ENCODE results near the gene TMEM247. TPM values are rescaled to one million over a fixed set of nuclear protein-coding genes. Genes with fewer than 3 reads are reported as not detected.

TMEM247 gene
- total RNA-seq, 1 experiment from 2014 or later, result not detected

DNA sequence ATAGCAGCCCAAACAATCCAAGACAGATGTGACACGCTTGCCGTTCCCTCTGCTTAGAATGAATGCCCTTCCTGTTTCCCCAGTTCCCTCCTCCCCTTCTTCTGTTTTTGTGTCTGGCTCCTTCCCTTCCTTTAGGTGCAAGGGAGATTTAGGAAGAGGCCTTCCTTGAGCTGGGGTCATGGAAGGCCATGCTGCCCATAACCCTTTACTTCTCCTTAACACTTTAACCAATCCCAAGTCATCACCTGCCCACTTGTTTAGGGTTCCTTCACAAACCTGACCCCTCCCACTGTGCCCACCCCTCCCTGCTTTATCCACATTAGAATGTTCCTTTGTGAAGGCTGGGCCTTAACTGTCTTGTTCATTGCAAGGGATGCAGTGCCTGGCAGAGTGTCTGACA lies 24.9 kb downstream of the TMEM247 start:
- no CpG with 5 or more reads among the region's 2 CpGs for WGBS (ENCODE audit: extremely low coverage, insufficient read length, low lambda C conversion rate)
- no peak overlapping the region for H3K4me3 Mint-ChIP-seq

More for the DNA sequence above, 24.9 kb downstream of the TMEM247 start:
- Histone ChIP-seq H2AK5ac (ENCODE audit: insufficient read length, low read length) (no peak overlapping the region), H3T11ph (ENCODE audit: low read length) (no peak overlapping the region), H3K4ac (ENCODE audit: low read depth, low read length) (no peak overlapping the region), H3K27me3 (ENCODE audit: insufficient read depth, low read length) (no peaks in the 10 kb centered on the region), H3K14ac (ENCODE audit: insufficient read depth, low read length) (no peak overlapping the region), H2BK20ac (ENCODE audit: low read depth, low read length, poor library complexity, severe bottlenecking) (no peak overlapping the region), H3K56ac (ENCODE audit: insufficient read length, low read depth, low read length) (no peak overlapping the region), H3K9me3 (ENCODE audit: control insufficient read depth, low read depth, low read length) (no peaks in the 10 kb centered on the region), H4K20me1 (ENCODE audit: control insufficient read depth, insufficient read depth, insufficient read length) (no peaks in the 10 kb centered on the region), H2BK5ac (ENCODE audit: insufficient read length, low read length) (no peak overlapping the region), H2BK15ac (ENCODE audit: low read depth, low read length) (no peak overlapping the region), H3K79me1 (ENCODE audit: insufficient read depth, low read depth, low read length, poor library complexity, severe bottlenecking) (no peaks in the 10 kb centered on the region), H4K91ac (ENCODE audit: insufficient read length, low read depth, low read length) (no peak overlapping the region), H2BK120ac (ENCODE audit: low read depth, low read length, poor library complexity, severe bottlenecking) (no peak overlapping the region), H3K18ac (ENCODE audit: insufficient read length, low read depth, low read length) (no peak overlapping the region), H3K9ac (ENCODE audit: extremely low read depth, insufficient read length, low read length) (no peak overlapping the region), H3K27ac (ENCODE audit: insufficient read length, low read depth, low read length) (no peak overlapping the region), H2AFZ (ENCODE audit: low read length) (no peak overlapping the region), H4K5ac (ENCODE audit: insufficient read length, low read depth, low read length) (no peak overlapping the region), H3K23me2 (ENCODE audit: insufficient read length, low read depth, low read length, poor library complexity, severe bottlenecking) (peaks cover 8% of the 10 kb centered on the region), H3K4me1 (ENCODE audit: insufficient read depth, low read length) (peaks cover 3% of the 10 kb centered on the region; the same call in 1 of the 2 replicates), H3K79me2 (ENCODE audit: insufficient read depth, low read length) (no peaks in the 10 kb centered on the region; the same call in 1 of the 2 replicates), H3K23ac (ENCODE audit: insufficient read length, low read depth, low read length) (no peak overlapping the region), H3K4me2 (ENCODE audit: insufficient read depth, insufficient read length, low read length) (no peak overlapping the region), H4K8ac (replicated peaks; ENCODE audit: insufficient read length, low read depth, low read length) (no peak overlapping the region), H2BK12ac (ENCODE audit: insufficient read length, low read depth, low read length) (no peak overlapping the region)
- Mint-ChIP-seq H3K27me3 (ENCODE audit: low read depth) (peaks cover 22% of the 10 kb centered on the region), H3K36me3 (ENCODE audit: insufficient read depth in 1 of 3, low read depth in 3 of 3) (no peaks in the 10 kb centered on the region), H3K4me1 (peaks cover 33 to 35% of the 10 kb centered on the region in 2 experiments), H3K27ac (no peak overlapping the region; a peak in 1 of 7 replicates), H3K9me3 (no peaks in the 10 kb centered on the region)
- DNase-seq, result no peak
- TF ChIP-seq, protein P1, sequence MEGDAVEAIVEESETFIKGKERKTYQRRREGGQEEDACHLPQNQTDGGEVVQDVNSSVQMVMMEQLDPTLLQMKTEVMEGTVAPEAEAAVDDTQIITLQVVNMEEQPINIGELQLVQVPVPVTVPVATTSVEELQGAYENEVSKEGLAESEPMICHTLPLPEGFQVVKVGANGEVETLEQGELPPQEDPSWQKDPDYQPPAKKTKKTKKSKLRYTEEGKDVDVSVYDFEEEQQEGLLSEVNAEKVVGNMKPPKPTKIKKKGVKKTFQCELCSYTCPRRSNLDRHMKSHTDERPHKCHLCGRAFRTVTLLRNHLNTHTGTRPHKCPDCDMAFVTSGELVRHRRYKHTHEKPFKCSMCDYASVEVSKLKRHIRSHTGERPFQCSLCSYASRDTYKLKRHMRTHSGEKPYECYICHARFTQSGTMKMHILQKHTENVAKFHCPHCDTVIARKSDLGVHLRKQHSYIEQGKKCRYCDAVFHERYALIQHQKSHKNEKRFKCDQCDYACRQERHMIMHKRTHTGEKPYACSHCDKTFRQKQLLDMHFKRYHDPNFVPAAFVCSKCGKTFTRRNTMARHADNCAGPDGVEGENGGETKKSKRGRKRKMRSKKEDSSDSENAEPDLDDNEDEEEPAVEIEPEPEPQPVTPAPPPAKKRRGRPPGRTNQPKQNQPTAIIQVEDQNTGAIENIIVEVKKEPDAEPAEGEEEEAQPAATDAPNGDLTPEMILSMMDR (conservative IDR thresholded peaks at IDR 0.05), result no peak

Measured in H9 (cell line).